Subcutaneous adipose tissue (tissue), 4 donors: Measurements from ENCODE around the gene SDCCAG8. TPM values are rescaled to one million over a fixed set of nuclear protein-coding genes. Genes with fewer than 3 reads are reported as not detected.

Source experiments
- CTCF ChIP-seq: fragments of 450-650 bp; IDR thresholded peaks from one replicate; pipeline ENCODE4 v1.5.1; 2016; ENCODE audit warnings: low read depth, mild to moderate bottlenecking, control low read depth, antibody characterized with exemption, moderate library complexity
- total RNA-seq, 4 donors: library from RNA; depleted of rRNA; stranded (reverse); fragments of >200 nt; gene quantifications; one replicate each; pipeline ENCODE4 v1.1.0, GENCODE V29; 2016

Gene SDCCAG8
- total RNA-seq, 4 donors from 2014 or later = 44.6 to 74.5 (median 51.9) TPM

GRCh38 chr1:243438146-243438545 lies 182.3 kb downstream of the SDCCAG8 start:
- no peak for TF ChIP-seq CTCF

GRCh38 chr1:243438815-243439214 lies 183.0 kb downstream of the SDCCAG8 start:
- TF ChIP-seq CTCF = no peak

GRCh38 chr1:243440406-243440805 lies 184.6 kb downstream of the SDCCAG8 start:
- TF ChIP-seq CTCF = no peak

GRCh38 chr1:243441601-243442000 lies 185.8 kb downstream of the SDCCAG8 start:
- TF ChIP-seq CTCF = no peak

GRCh38 chr1:243443557-243443956 lies 187.7 kb downstream of the SDCCAG8 start:
- TF ChIP-seq CTCF = no peak

GRCh38 chr1:243447347-243447746 lies 191.5 kb downstream of the SDCCAG8 start:
- TF ChIP-seq CTCF = no peak

GRCh38 chr1:243447844-243448243 lies 192.0 kb downstream of the SDCCAG8 start:
- no peak for TF ChIP-seq CTCF

- TF ChIP-seq CTCF = no peak
Observed at GRCh38 chr1:243449373-243449772, 193.5 kb downstream of the SDCCAG8 start.
